Ammon's horn (tissue), 1 donor: ENCODE results near the gene NCKAP5.
A peak's percentile ranks its signal among the peaks of the same experiment; 100 is the strongest.

Experiments
- DNase-seq: peaks from one replicate; pipeline ENCODE4 v3.0.0-alpha.2; 2016; ENCODE audit warnings: low spot score

Gene NCKAP5

GRCh38 chr2:133143645-133144044 lies 424.6 kb downstream of the NCKAP5 start:
- DNase-seq = no peak

- DNase-seq = no peak
These were observed 426.2 kb downstream of the NCKAP5 start for GRCh38 chr2:133142087-133142486.

GRCh38 chr2:133140620-133141019 lies 427.6 kb downstream of the NCKAP5 start:
- DNase-seq = no peak

DNA sequence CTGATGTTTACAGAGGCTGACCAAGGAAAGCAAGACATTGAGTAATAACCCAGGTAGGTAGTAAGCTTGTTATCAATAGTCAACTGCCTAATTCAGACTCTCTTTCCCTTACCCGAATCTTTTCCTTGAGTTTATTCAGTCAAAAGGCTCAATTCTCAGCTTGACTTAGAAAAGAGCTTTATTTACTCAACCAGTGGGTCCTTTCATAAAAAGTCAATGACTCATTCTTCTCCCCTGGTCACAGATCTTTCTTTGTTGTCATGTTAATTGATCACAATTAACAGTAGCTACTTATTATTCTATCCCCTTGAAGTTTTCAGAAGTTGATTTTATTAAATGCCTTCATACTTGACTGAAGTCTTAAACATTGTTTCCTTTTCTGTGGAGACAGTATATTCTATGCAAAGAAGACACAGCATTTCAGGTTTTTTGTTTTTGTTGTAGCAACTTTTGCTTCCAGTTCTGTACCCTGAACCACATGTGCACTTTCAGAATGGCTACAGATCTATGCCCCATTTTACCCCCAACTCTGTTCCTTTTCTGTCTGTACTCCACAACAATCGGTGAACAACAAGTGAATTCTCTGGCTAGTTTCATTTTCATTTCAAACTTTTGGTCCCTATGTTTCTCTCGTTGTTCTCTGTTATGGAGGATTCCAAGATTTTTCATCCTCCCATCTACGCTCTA lies 428.3 kb downstream of the NCKAP5 start:
- DNase-seq = peak; percentile 19

DNA sequence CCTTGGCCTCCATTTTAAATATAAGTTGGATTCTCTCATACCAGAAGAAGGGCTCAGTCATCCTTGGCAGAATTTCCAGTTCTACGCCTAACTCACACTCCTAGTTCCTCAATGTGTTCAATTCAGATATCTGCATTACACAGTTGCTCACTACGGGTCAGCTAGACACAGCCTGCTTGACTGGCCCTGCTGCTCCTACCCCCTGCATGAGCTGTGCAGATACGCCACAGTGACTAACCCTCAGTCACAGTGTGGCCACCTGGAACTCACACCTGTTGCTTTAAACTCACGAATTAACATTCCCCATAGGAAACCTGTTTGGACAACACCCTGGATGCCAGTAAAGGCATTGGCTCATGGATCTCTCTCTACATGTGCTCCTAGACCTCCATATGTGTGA lies 429.6 kb downstream of the NCKAP5 start:
- no peak for DNase-seq

- DNase-seq = no peak
These were observed 433.1 kb downstream of the NCKAP5 start for GRCh38 chr2:133135035-133135654.

DNA sequence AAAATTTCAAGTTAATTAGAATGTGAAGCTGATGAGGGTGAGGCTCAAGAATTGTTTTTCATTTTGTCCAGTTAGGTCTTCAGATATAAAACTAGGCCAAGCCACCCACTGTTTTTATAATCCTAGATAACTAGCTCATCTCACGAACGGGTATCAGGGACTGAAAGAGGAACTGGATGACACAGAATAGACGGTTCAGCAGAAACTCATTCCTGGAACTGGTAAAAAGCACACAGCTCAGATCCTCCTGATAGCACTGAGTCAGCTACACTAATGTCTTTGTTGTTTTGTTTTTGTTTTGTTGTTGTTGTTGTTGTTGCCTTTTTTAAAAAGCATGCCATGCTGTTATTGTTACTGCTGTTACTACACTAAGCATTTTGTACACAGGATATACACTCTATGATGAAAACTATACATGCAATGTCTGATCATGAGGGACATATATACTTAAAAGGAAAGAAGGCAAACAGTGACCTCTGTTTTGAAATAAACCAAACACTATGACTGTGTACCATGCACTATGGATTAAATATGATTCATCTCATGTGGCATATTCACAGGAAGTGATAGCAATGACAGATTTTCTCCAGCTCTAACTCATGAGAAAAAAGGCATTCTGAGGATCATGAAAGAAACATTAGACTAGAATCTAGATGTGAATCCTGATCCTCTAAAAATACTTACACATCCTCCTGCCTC lies 437.6 kb downstream of the NCKAP5 start:
- DNase-seq = peak; percentile 25

DNA sequence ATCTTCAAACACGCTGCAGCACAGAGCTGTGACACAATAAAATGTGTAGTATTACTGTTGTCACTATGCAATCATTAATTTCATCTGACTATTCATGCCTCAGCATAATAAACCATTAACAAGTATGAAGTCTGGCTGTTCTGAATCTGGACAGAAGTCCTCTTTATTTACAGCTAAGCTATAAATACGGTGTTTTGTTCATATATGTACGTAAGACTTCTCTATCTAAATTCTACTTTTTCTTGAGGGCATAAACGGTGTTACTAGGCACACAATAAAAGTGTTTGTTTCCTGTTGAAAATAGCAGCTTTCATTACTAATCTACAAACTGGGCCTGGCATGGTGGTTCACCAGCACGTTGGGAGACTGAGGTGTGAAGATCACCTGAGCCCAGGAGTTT lies 443.8 kb downstream of the NCKAP5 start:
- DNase-seq = no peak

GRCh38 chr2:133123904-133124303 lies 444.4 kb downstream of the NCKAP5 start:
- DNase-seq = no peak

DNA sequence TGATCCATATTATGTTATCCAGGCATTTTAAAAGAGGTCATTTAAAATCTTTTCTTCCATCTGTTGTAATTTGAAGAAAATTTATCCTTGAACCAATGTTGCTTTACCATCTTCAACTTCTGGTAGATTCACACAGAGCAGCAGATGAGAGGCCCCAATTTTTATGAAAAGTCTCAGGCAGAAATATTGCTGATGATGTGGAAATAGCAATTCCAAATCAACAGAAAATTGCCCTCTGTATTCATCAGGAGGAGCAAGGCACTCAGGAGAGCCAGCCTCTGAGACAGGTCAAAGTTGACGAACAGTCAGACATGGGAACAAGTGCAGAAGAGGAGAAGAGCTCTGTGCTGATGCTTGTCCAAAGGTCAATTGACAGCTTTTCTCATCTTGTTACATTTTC lies 444.9 kb downstream of the NCKAP5 start:
- DNase-seq = no peak

DNA sequence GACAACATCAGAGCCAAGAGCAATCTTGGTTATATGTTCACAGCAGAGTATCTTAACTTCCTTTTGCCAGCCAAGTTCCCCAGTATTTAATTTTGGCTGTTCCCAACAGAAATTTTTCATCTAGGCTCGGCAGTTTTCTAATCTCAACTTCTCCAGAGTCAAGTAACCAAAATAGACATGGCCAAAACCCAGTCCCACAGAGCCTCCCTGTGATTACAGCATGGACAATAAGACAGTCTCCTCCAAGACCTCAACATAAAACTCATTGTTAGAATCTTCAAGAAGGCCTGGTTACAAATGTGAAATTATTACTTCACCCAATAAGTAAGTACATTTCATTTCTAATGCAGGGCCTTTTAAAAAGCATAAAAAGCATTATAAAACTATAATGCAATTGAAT lies 445.7 kb downstream of the NCKAP5 start:
- no peak for DNase-seq

DNA sequence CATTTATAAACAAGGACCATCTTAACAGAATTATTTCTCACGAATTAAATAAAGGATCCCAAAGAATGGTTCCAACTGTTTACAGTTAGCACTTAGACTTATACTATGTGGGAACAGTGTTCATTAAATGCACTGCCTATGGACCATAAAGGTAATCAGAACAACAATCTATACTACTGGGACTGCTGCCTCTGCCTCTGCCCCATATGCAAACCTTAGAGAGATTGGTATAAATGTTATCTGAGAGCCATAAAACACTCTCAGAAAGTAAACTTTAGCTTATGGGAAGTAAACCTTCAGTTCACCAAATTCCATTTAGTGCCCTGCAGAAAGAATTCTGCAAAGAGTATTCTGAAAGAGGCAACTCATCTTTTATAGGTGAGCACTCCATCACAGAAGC lies 448.0 kb downstream of the NCKAP5 start:
- no peak for DNase-seq

GRCh38 chr2:133110201-133110600 lies 458.1 kb downstream of the NCKAP5 start:
- DNase-seq = no peak

- DNase-seq = no peak
These were observed 458.5 kb downstream of the NCKAP5 start for GRCh38 chr2:133109772-133110171.

GRCh38 chr2:133107058-133107815 lies 461.0 kb downstream of the NCKAP5 start:
- DNase-seq = no peak

GRCh38 chr2:133104871-133105270 lies 463.4 kb downstream of the NCKAP5 start:
- DNase-seq = no peak

- DNase-seq = no peak
These were observed 469.5 kb downstream of the NCKAP5 start for GRCh38 chr2:133098787-133099186.

- no peak for DNase-seq
These were observed 470.6 kb downstream of the NCKAP5 start for GRCh38 chr2:133097666-133098065.

- DNase-seq = no peak
These were observed 475.7 kb downstream of the NCKAP5 start for GRCh38 chr2:133092571-133092970.

GRCh38 chr2:133090358-133090757 lies 477.9 kb downstream of the NCKAP5 start:
- DNase-seq = no peak

DNA sequence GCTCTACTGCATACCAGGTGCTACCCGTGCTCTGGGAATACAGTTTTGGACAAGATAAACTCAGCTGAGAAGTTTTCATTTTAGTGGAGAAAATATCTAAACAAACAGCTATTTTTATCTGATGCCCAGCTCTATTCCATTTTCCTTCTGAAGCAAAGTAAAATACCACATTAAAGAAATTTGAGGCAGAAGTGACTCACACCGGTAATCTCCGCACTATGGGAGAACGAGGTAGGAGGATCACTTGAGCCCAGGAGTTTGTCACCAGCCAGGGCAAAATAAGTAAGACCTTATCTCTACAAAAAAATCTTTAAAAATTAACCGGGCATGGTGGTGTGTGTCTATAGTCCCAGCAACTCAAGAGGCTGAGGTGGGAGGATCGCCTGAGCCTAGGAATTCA lies 482.1 kb downstream of the NCKAP5 start:
- DNase-seq = no peak

DNA sequence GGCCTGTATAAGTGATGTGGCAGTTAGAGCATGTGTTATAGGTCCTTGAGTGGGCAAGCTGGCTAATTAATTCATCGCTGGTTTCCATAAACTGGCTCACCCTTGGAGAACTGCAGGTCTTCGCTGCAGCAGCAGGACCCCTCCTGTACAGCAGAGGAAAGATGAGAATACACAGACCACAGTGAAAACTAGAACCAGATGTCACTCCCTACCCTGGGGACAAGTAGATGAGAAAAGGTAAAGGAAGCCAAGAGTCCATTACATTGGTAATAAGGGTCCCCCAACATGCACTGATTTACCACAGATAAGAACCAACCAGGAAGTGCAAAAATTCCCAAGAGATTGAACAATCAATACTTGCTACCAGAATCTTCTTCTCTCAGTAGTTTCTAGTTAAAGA lies 482.6 kb downstream of the NCKAP5 start:
- DNase-seq = no peak

DNA sequence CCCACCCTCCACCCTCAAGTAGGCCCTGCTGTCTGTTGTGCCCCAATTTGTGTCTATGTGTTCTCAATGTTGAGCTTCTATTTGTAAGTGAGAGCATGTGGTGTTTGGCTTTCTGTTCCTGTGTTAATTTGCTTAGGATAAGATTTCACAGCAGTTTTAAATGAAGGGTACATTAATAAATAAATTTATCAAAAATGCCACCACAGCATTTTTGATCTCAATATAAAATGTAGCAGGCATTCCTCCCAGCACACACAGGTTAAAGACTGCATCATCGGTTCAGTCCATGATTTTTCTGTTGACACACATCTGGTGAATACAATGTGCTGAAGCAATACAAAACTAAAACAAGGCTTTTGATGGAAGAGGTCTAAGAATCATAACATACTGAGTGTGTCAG lies 486.2 kb downstream of the NCKAP5 start:
- no peak for DNase-seq
